H1 (cell line): ENCODE measurements around the gene KRTAP19-6. TPM values are rescaled to one million over a fixed set of nuclear protein-coding genes. Genes with fewer than 3 reads are reported as not detected.

ENCODE experiments used
- CTCF ChIA-PET: fragments of 300-600 bp; sonication (Branson Sonifier 250); formaldehyde crosslinking; loops from one replicate; lab custom pipeline; 2021; ENCODE audit not compliant: partially characterized antibody; lab: Charles Lee
- POLR2A ChIA-PET: fragments of 300-600 bp; sonication (Branson Sonifier 250); formaldehyde crosslinking; loops from one replicate; lab custom pipeline; 2021; ENCODE audit warnings: inconsistent platforms; ENCODE audit not compliant: partially characterized antibody; lab: Charles Lee
- DNase-seq, 2 experiments: peaks; one replicate each; pipeline versions ENCODE4 v3.0.0 to v3.0.0-alpha.2; 2010 to 2022; ENCODE audit warnings: low spot score in 2 of 2, low read depth in 1 of 2, mixed read lengths in 1 of 2
- FAIRE-seq: peaks from 2 replicates; lab custom pipeline; 2011; peaks lifted over from hg19 to GRCh38; lab: Jason Lieb, UNC
- H2AFZ ChIP-seq: 2 replicates; pipeline ENCODE4 v1.8.1; 2012; ENCODE audit warnings: low read length, inconsistent platforms
- H2AK5ac ChIP-seq: 2 replicates; pipeline ENCODE4 v1.6.1; 2013; ENCODE audit warnings: low read depth, low read length
- H2BK120ac ChIP-seq: replicated peaks from 2 replicates; pipeline ENCODE3; 2013; ENCODE audit warnings: low read depth, low read length, inconsistent platforms
- H2BK12ac ChIP-seq: 2 replicates; pipeline ENCODE4 v1.6.1; 2013; ENCODE audit warnings: low read depth, low read length
- H2BK15ac ChIP-seq: 2 replicates; pipeline ENCODE4 v1.6.1; 2013; ENCODE audit warnings: low read length
- H2BK20ac ChIP-seq: 2 replicates; pipeline ENCODE4 v1.6.1; 2013; ENCODE audit warnings: low read length
- H2BK5ac ChIP-seq: 2 replicates; pipeline ENCODE4 v1.6.1; 2013; ENCODE audit warnings: low read depth, low read length
- H3K14ac ChIP-seq: 2 replicates; pipeline ENCODE4 v1.6.1; 2013; ENCODE audit warnings: inconsistent platforms; ENCODE audit not compliant: insufficient read length
- H3K18ac ChIP-seq: 2 replicates; pipeline ENCODE4 v1.6.1; 2013; ENCODE audit warnings: low read length; ENCODE audit errors: extremely low read depth
- H3K23ac ChIP-seq: 2 replicates; pipeline ENCODE4 v1.6.1; 2013; ENCODE audit warnings: inconsistent platforms; ENCODE audit not compliant: insufficient read length
- H3K23me2 ChIP-seq: 2 replicates; pipeline ENCODE4 v1.6.1; 2013; ENCODE audit warnings: low read depth, low read length
- H3K27ac ChIP-seq: 2 replicates; pipeline ENCODE4 v1.6.1; 2011; ENCODE audit warnings: low read depth, low read length, inconsistent platforms
- H3K27me3 ChIP-seq, 4 experiments: replicated peaks in 1 of 4; 1 replicate in 1 of 4; 2 replicates in 3 of 4; pipeline versions ENCODE4 v1.6.1 to v1.8.1; 2011 to 2013; ENCODE audit warnings: low read length in 3 of 4, mild to moderate bottlenecking in 3 of 4, inconsistent platforms in 2 of 4, mixed read lengths in 2 of 4, moderate library complexity in 1 of 4; ENCODE audit not compliant: control insufficient read depth in 3 of 4, insufficient read depth in 3 of 4; ENCODE audit errors: extremely low read depth in 1 of 4
- H3K36me3 ChIP-seq, 4 experiments: 2 replicates each; pipeline versions ENCODE4 v1.6.1 to v1.8.1; 2011 to 2013; ENCODE audit warnings: mild to moderate bottlenecking in 4 of 4, low read length in 3 of 4, moderate library complexity in 2 of 4, control low read depth in 1 of 4, inconsistent platforms in 1 of 4; ENCODE audit not compliant: insufficient read depth in 4 of 4, control insufficient read depth in 2 of 4
- H3K4ac ChIP-seq: replicated peaks from 2 replicates; pipeline ENCODE3; 2013; ENCODE audit warnings: low read length, low read depth, mixed read lengths, inconsistent platforms; ENCODE audit not compliant: insufficient read length
- H3K4me1 ChIP-seq, 4 experiments: replicated peaks in 1 of 4; 1 replicate in 1 of 4; 2 replicates in 3 of 4; pipeline versions ENCODE4 v1.6.1 to v1.8.1; 2011 to 2013; ENCODE audit warnings: low read length in 3 of 4, inconsistent platforms in 2 of 4, mixed read lengths in 1 of 4; ENCODE audit not compliant: insufficient read depth in 4 of 4, control insufficient read depth in 3 of 4
- H3K4me2 ChIP-seq, 2 experiments: 2 replicates each; pipeline versions ENCODE4 v1.6.1 to v1.8.1; 2011 to 2013; ENCODE audit warnings: low read depth in 2 of 2, low read length in 2 of 2, control low read depth in 1 of 2, inconsistent platforms in 1 of 2, mild to moderate bottlenecking in 1 of 2; ENCODE audit not compliant: insufficient read depth in 1 of 2
- H3K4me3 ChIP-seq, 4 experiments: fragments of 200-600, 300-600 bp in 1 of 4; sonication (generic), shearing (Covaris generic), sonication (Bioruptor Twin) in 1 of 4; 2 replicates each; pipeline versions ENCODE4 v1.5.1 to v1.8.1; 2011 to 2016; ENCODE audit warnings: low read length in 4 of 4, low read depth in 3 of 4, control low read depth in 2 of 4, inconsistent platforms in 2 of 4, mild to moderate bottlenecking in 2 of 4, mixed read lengths in 1 of 4, moderate library complexity in 1 of 4; ENCODE audit not compliant: insufficient read depth in 2 of 4; ENCODE audit errors: extremely low read depth in 1 of 4
- H3K56ac ChIP-seq: replicated peaks from 2 replicates; pipeline ENCODE3; 2013; ENCODE audit warnings: low read depth, mild to moderate bottlenecking, mixed read lengths, low read length, inconsistent platforms; ENCODE audit not compliant: insufficient read length
- H3K79me1 ChIP-seq: 2 replicates; pipeline ENCODE4 v1.6.1; 2013; ENCODE audit warnings: low read depth, low read length, control low read depth
- H3K79me2 ChIP-seq, 2 experiments: 2 replicates each; pipeline versions ENCODE4 v1.6.1 to v1.8.1; 2012 to 2013; ENCODE audit warnings: low read length in 2 of 2, mild to moderate bottlenecking in 2 of 2, inconsistent platforms in 1 of 2; ENCODE audit not compliant: insufficient read depth in 2 of 2, control insufficient read depth in 1 of 2
- H3K9ac ChIP-seq, 4 experiments: replicated peaks in 1 of 4; 1 replicate in 1 of 4; 2 replicates in 3 of 4; pipeline versions ENCODE4 v1.6.1 to v1.8.1; 2011 to 2013; ENCODE audit warnings: low read depth in 3 of 4, low read length in 3 of 4, control low read depth in 2 of 4, mild to moderate bottlenecking in 2 of 4, moderate library complexity in 2 of 4, inconsistent platforms in 1 of 4; ENCODE audit errors: extremely low read depth in 1 of 4
- H3K9me3 ChIP-seq, 2 experiments: 2 replicates each; pipeline versions ENCODE4 v1.6.1 to v1.8.1; 2012 to 2013; ENCODE audit warnings: mild to moderate bottlenecking in 2 of 2, moderate library complexity in 2 of 2, control low read depth in 1 of 2, inconsistent platforms in 1 of 2, low read depth in 1 of 2, low read length in 1 of 2, mixed read lengths in 1 of 2; ENCODE audit not compliant: insufficient read depth in 2 of 2
- H4K20me1 ChIP-seq, 2 experiments: replicated peaks in 1 of 2; 2 replicates each; pipeline versions ENCODE3 to v1.8.1; 2011 to 2013; ENCODE audit warnings: inconsistent platforms in 2 of 2, low read length in 2 of 2, mild to moderate bottlenecking in 1 of 2; ENCODE audit not compliant: insufficient read depth in 2 of 2, control insufficient read depth in 1 of 2
- H4K5ac ChIP-seq: 2 replicates; pipeline ENCODE4 v1.6.1; 2013; ENCODE audit warnings: low read length, low read depth, mixed read lengths, inconsistent platforms; ENCODE audit not compliant: insufficient read length
- H4K8ac ChIP-seq: 2 replicates; pipeline ENCODE4 v1.8.0; 2013; ENCODE audit warnings: mild to moderate bottlenecking, moderate library complexity, low read length, inconsistent platforms; ENCODE audit not compliant: insufficient read depth; ENCODE audit errors: extremely low read depth
- H4K91ac ChIP-seq: replicated peaks from 2 replicates; pipeline ENCODE3; 2013; ENCODE audit warnings: low read length, mixed read lengths, inconsistent platforms; ENCODE audit not compliant: insufficient read length
- BACH1 ChIP-seq: IDR thresholded peaks from 2 replicates; pipeline ENCODE4 v1.6.1; 2012; ENCODE audit warnings: low read length, improper control_type of control experiment
- CHD1 ChIP-seq: IDR thresholded peaks from 2 replicates; pipeline ENCODE4 v1.6.1; 2012; ENCODE audit warnings: low read depth, low read length, improper control_type of control experiment
- EGR1 ChIP-seq: IDR thresholded peaks from 2 replicates; pipeline ENCODE4 v1.6.1; 2011; ENCODE audit warnings: low read depth, low read length, borderline replicate concordance
- GABPA ChIP-seq: IDR thresholded peaks from 2 replicates; pipeline ENCODE4 v1.6.1; 2011; ENCODE audit warnings: mild to moderate bottlenecking, low read length, moderate library complexity, borderline replicate concordance; ENCODE audit not compliant: insufficient read depth
- MAFK ChIP-seq: IDR thresholded peaks from 2 replicates; pipeline ENCODE4 v1.6.1; 2012; ENCODE audit warnings: low read depth, mild to moderate bottlenecking, improper control_type of control experiment, low read length
- NRF1 ChIP-seq: IDR thresholded peaks from 2 replicates; pipeline ENCODE4 v1.6.1; 2011; ENCODE audit warnings: mild to moderate bottlenecking, low read depth, low read length, improper control_type of control experiment
- POLR2A ChIP-seq, 2 experiments: IDR thresholded peaks; 1 replicate in 1 of 2; 2 replicates in 1 of 2; pipeline ENCODE4 v1.6.1; 2011; ENCODE audit warnings: low read depth in 2 of 2, low read length in 2 of 2, mild to moderate bottlenecking in 2 of 2; ENCODE audit errors: control extremely low read depth in 1 of 2
- RAD21 ChIP-seq, 2 experiments: IDR thresholded peaks in 1 of 2; conservative IDR thresholded peaks in 1 of 2; 2 replicates each; pipeline ENCODE4 v1.6.1; 2011; ENCODE audit warnings: low read depth in 2 of 2, low read length in 2 of 2, improper control_type of control experiment in 1 of 2, inconsistent platforms in 1 of 2, mild to moderate bottlenecking in 1 of 2, moderate library complexity in 1 of 2
- RXRA ChIP-seq: IDR thresholded peaks from 2 replicates; pipeline ENCODE4 v1.6.1; 2011; ENCODE audit warnings: low read depth, mild to moderate bottlenecking, low read length, moderate library complexity; ENCODE audit not compliant: insufficient read depth
- SIN3A ChIP-seq, 2 experiments: IDR thresholded peaks in 1 of 2; conservative IDR thresholded peaks in 1 of 2; 2 replicates each; pipeline ENCODE4 v1.6.1; 2011 to 2012; ENCODE audit warnings: low read length in 2 of 2, improper control_type of control experiment in 1 of 2, low read depth in 1 of 2, mild to moderate bottlenecking in 1 of 2
- SP1 ChIP-seq: IDR thresholded peaks from 2 replicates; pipeline ENCODE4 v1.6.1; 2011; ENCODE audit warnings: low read depth, low read length
- SRF ChIP-seq: IDR thresholded peaks from 2 replicates; pipeline ENCODE4 v1.6.1; 2011; ENCODE audit warnings: mild to moderate bottlenecking, low read depth, low read length, moderate library complexity
- ZNF274 ChIP-seq: IDR thresholded peaks from 2 replicates; pipeline ENCODE4 v1.7.0; 2012; ENCODE audit warnings: low read length, borderline replicate concordance; ENCODE audit errors: extremely low read depth
- WGBS, 2 experiments: shearing (Covaris generic) in 1 of 2; methylation state at CpG; one replicate each; pipeline versions ENCODE4 v1.1.6 to v1.1.7; 2013 to 2015; ENCODE audit warnings: low lambda C conversion rate in 2 of 2, mixed read lengths in 2 of 2, inconsistent platforms in 1 of 2, low coverage in 1 of 2, missing lambda C conversion rate in 1 of 2; ENCODE audit not compliant: insufficient replicate concordance in 2 of 2, insufficient coverage in 1 of 2, insufficient read length in 1 of 2; ENCODE audit errors: extremely low coverage in 1 of 2, missing lambda C conversion rate in 1 of 2; 5-methylcytosine and 5-hydroxymethylcytosine counted together
- polyA plus RNA-seq, 7 experiments: library from polyadenylated mRNA; depleted of rRNA in 3 of 7; stranded (reverse) in 5 of 7; unstranded in 2 of 7; fragments of >200 nt in 5 of 7; fragments of 200-250 nt in 2 of 7; gene quantifications; 1 replicate in 5 of 7; 2 replicates in 1 of 7; 4 replicates in 1 of 7; pipeline versions ENCODE4 v1.2.1 to v1.2.3, GENCODE V29; 2011 to 2013; ENCODE audit warnings: missing spikeins in 2 of 7, mixed read lengths in 2 of 7
- total RNA-seq: library from RNA; stranded (reverse); fragmentation: NEBNext Ultra II Directional; extraction: Animal tissue kit (Norgen Biotek cat#: 25700); gene quantifications from 2 replicates; pipeline ENCODE4 v1.2.1, GENCODE V29; 2021

KRTAP19-6 gene
- total and polyA plus RNA-seq, 2 of the 8 experiments (the other 6 are each of a cell fraction or from before 2014, with no cell fraction given) = not detected

- DNase-seq = no peak
- H4K20me1 ChIP-seq = no peaks in the 10 kb centered on the region
- no peak within 1 kb of the TSS for H4K91ac ChIP-seq
- no peaks in the 10 kb centered on the region for H3K36me3 ChIP-seq
- H2BK12ac ChIP-seq = no peak within 1 kb of the TSS
- no peak within 1 kb of the TSS for H3K4me3 ChIP-seq
- H3K27ac ChIP-seq = no peak within 1 kb of the TSS
- H3K18ac ChIP-seq = no peak within 1 kb of the TSS
- H2AK5ac ChIP-seq = no peak within 1 kb of the TSS
- H3K9me3 ChIP-seq = no peaks in the 10 kb centered on the region
- H3K79me2 ChIP-seq = no peaks in the 10 kb centered on the region
- no peaks in the 10 kb centered on the region for H3K79me1 ChIP-seq
- H3K4me2 ChIP-seq = no peak within 1 kb of the TSS
- no peak within 1 kb of the TSS for H3K14ac ChIP-seq
- CTCF ChIA-PET = no interaction called here
- no peak for FAIRE-seq
- POLR2A ChIA-PET = no interaction called here
- 90% methylated on average over 6 of the region's 6 CpGs; no CpG with 5 or more reads in 1 of the 2 experiments for WGBS, 2 experiments
- H2BK20ac ChIP-seq = no peak within 1 kb of the TSS
- H2AFZ ChIP-seq = no peak within 1 kb of the TSS
- no peak within 1 kb of the TSS for H2BK120ac ChIP-seq
- no peaks in the 10 kb centered on the region for H3K23me2 ChIP-seq
- no peaks in the 10 kb centered on the region for H3K27me3 ChIP-seq
- no peak within 1 kb of the TSS for H4K5ac ChIP-seq
- no peak within 1 kb of the TSS for H2BK5ac ChIP-seq
- H3K23ac ChIP-seq = no peak within 1 kb of the TSS
- no peak within 1 kb of the TSS for H2BK15ac ChIP-seq
- H4K8ac ChIP-seq = no peak within 1 kb of the TSS
- H3K9ac ChIP-seq = no peak within 1 kb of the TSS
- H3K56ac ChIP-seq = no peak within 1 kb of the TSS
- H3K4me1 ChIP-seq = no peaks in the 10 kb centered on the region
- no peak within 1 kb of the TSS for H3K4ac ChIP-seq
- TF ChIP-seq MAFK (no peak), RAD21 (IDR thresholded peaks at IDR 0.05 in 1 of 2, conservative IDR thresholded peaks at IDR 0.05 in 1 of 2; ENCODE audit: low read depth in 2 of 2, low read length in 2 of 2) (no peak), SIN3A (conservative IDR thresholded peaks at IDR 0.05 in 1 of 2, IDR thresholded peaks at IDR 0.05 in 1 of 2; ENCODE audit: low read depth in 1 of 2, low read length in 2 of 2) (no peak), POLR2A (IDR thresholded peaks at IDR 0.05; ENCODE audit: control extremely low read depth in 1 of 2, low read depth in 2 of 2, low read length in 2 of 2) (no peak), BACH1 (no peak), GABPA (no peak), NRF1 (no peak), EGR1 (no peak), CHD1 (no peak), ZNF274 (no peak), RXRA (no peak), SP1 (no peak), SRF (no peak)
Measured at GRCh38 chr21:30502041-30502440, 39.6 kb downstream of the KRTAP19-6 start, which contains the start of gene KRTAP19-5. TSS of gene KRTAP19-5 (minus strand) at chr21:30502141. CDS start at chr21:30502090, 51 bp downstream.
